ENCODE measurements around the gene FCAMR. TPM values are rescaled to one million over a fixed set of nuclear protein-coding genes. Genes with fewer than 3 reads are reported as not detected.

Gene FCAMR, protein sequence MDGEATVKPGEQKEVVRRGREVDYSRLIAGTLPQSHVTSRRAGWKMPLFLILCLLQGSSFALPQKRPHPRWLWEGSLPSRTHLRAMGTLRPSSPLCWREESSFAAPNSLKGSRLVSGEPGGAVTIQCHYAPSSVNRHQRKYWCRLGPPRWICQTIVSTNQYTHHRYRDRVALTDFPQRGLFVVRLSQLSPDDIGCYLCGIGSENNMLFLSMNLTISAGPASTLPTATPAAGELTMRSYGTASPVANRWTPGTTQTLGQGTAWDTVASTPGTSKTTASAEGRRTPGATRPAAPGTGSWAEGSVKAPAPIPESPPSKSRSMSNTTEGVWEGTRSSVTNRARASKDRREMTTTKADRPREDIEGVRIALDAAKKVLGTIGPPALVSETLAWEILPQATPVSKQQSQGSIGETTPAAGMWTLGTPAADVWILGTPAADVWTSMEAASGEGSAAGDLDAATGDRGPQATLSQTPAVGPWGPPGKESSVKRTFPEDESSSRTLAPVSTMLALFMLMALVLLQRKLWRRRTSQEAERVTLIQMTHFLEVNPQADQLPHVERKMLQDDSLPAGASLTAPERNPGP
- not detected for total RNA-seq

DNA sequence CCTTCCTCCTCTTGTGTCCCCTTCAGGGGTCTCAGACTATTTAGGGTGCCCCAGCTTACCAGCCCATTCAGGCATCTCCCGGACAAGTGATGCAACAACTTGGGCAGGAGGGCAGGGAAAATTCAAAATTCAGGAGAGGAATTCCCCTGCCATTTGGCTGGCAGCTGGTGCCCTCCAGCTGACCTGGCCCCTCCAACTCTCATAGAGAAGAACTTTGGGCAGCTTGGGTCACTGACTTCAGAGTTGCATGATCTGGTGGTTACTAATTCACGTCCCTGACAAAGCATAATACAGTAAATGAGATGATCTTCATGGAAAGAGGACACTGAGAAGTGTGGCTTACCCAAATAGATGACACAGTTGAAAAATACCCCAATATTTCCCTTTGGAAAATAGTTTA, at the start of gene FCAMR:
FCAMR (minus strand) TSS at position 15 of the 400 bp plus-strand sequence. CDS start 335 bp downstream, outside the sequence.
- Histone ChIP-seq H3K9me3 (no peaks in the 10 kb centered on the region), H3K4me3 (no peak within 1 kb of the TSS), H3K36me3 (no peaks in the 10 kb centered on the region), H3K4me1 (no peaks in the 10 kb centered on the region), H3K27me3 (no peaks in the 10 kb centered on the region), H3K27ac (no peak within 1 kb of the TSS)
- DNase-seq (ENCODE audit: low spot score): no peak
- TF ChIP-seq, protein P1, sequence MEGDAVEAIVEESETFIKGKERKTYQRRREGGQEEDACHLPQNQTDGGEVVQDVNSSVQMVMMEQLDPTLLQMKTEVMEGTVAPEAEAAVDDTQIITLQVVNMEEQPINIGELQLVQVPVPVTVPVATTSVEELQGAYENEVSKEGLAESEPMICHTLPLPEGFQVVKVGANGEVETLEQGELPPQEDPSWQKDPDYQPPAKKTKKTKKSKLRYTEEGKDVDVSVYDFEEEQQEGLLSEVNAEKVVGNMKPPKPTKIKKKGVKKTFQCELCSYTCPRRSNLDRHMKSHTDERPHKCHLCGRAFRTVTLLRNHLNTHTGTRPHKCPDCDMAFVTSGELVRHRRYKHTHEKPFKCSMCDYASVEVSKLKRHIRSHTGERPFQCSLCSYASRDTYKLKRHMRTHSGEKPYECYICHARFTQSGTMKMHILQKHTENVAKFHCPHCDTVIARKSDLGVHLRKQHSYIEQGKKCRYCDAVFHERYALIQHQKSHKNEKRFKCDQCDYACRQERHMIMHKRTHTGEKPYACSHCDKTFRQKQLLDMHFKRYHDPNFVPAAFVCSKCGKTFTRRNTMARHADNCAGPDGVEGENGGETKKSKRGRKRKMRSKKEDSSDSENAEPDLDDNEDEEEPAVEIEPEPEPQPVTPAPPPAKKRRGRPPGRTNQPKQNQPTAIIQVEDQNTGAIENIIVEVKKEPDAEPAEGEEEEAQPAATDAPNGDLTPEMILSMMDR (IDR thresholded peaks at IDR 0.05): no peak

DNA sequence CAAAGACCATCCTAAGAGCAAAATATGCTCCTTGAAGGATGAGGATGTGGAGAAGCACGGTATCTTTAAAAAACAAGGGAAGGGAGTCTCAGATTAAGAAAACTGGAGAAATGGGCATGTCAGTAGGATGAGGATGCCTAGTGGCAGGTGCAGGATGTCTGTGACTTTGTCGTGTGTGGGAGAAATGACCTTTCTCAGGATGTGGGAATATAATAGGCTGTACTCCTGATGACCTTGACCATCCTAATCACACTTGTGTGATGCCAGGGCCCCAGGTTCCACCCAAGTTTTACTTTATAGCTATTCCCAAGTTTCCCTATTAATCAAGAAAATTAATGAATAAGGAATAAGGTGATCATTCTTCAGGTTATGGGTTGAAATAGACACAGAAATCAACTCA, 49.4 kb upstream of the FCAMR start:
- no peak overlapping the region for H3K27ac ChIP-seq
- TF ChIP-seq, protein P1 (IDR thresholded peaks at IDR 0.05): no peak
- H3K4me3 ChIP-seq: no peak overlapping the region
- H3K36me3 ChIP-seq: no peaks in the 10 kb centered on the region
- peaks cover 0 to 13% of the 10 kb centered on the region in 2 donors for H3K4me1 ChIP-seq
- no peak for DNase-seq (ENCODE audit: low spot score)
- no peaks in the 10 kb centered on the region for H3K9me3 ChIP-seq
- H3K27me3 ChIP-seq: no peaks in the 10 kb centered on the region

DNA sequence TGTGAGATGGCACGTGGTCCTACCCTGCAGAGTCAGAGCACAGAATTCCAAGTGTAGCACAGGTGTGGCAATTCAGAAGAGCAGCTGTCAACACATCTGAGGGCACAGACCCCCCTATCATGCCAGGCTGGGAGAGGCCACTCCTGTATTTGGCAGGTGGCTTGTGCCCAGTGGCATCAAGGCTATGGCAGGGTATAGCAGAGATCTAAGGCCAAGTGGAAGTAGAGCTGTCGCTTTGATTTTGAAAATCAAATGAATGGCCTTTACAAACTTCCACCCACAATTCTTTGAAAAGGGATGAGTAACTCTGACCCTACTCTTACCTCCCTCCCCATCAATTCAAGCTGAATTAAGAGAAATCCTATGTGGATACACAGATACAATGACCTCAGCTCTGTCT, 48.9 kb upstream of the FCAMR start:
- TF ChIP-seq, protein P1 (IDR thresholded peaks at IDR 0.05): no peak
- no peak for DNase-seq (ENCODE audit: low spot score)
- Histone ChIP-seq H3K27me3 (no peaks in the 10 kb centered on the region), H3K4me3 (no peak overlapping the region), H3K36me3 (no peaks in the 10 kb centered on the region), H3K9me3 (no peaks in the 10 kb centered on the region), H3K27ac (no peak overlapping the region), H3K4me1 (peaks cover 0 to 8% of the 10 kb centered on the region in 2 donors)

DNA sequence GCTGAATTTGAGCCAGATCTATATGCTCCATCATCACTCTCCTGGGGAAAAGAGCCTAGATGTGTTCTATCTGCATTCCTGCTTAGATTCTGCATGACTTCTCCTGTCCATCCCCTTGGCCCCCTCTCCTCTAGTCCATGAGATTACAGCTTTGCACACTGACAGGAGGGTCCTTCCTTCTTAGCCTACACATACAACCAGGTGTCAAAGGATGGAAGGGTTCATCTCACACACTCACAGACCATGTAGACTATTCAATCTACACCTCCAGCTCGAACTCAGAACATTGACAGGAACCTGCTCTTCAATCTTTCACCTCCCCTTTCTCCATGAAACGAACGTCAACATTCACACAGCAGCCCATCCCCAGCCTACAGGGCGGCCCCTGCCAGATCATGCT, 48.4 kb upstream of the FCAMR start:
- DNase-seq (ENCODE audit: low spot score): no peak
- H3K27ac ChIP-seq: no peak overlapping the region
- H3K4me3 ChIP-seq: no peak overlapping the region
- H3K36me3 ChIP-seq: no peaks in the 10 kb centered on the region
- no peaks in the 10 kb centered on the region for H3K9me3 ChIP-seq
- TF ChIP-seq, protein P1 (IDR thresholded peaks at IDR 0.05): no peak
- no peaks in the 10 kb centered on the region for H3K27me3 ChIP-seq
- H3K4me1 ChIP-seq: peaks cover 0 to 3% of the 10 kb centered on the region in 2 donors

DNA sequence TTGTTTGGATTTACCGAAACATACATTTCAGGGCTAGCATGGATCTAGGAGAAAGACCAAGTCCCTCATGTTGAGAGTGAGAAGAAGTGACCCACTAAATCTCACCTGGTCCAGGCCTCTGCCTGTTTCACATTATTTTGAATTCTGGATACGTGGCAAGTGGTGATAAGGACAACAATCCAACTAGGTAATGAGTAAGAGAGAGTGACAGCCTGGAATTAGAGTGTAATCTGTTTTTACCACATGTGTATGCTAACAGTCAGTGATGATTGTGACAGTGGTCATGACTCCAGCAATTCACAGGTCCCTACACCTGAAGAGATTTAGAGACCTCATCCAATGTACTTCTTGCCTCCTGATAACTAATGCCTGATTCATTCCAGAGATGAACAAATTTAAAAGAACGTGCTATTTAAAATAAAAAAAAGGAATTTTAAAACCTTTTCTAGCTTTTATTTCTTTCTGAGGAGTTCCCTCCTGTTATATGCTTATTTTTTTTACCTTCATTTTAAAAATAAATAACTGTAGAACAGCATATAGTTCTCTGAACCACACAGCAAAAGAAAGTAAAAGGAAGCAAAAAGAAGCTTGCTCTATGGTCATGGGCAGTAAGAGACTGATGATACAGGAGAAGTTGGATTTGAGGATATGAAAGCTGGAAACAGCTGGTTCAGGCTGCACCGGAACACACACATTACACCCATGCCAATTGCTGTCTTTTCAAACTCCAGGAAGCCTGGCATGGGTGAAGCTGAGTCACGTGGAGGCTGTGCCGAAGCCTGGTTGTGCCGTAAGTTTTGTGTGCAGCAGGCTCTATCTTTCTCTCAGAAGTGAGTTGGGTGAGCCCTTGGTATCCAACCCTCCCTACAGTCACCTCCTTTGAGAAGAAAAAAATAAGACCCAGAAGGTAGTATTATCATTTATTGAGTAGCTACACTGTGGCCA, 47.6 kb upstream of the FCAMR start:
- TF ChIP-seq, protein P1 (IDR thresholded peaks at IDR 0.05): no peak
- Histone ChIP-seq H3K27me3 (no peaks in the 10 kb centered on the region), H3K4me1 (no peaks in the 10 kb centered on the region), H3K4me3 (no peak overlapping the region), H3K36me3 (no peaks in the 10 kb centered on the region), H3K27ac (no peak overlapping the region), H3K9me3 (no peaks in the 10 kb centered on the region)
- no peak for DNase-seq (ENCODE audit: low spot score)
